ENCODE results near the gene PRR19.

DNA sequence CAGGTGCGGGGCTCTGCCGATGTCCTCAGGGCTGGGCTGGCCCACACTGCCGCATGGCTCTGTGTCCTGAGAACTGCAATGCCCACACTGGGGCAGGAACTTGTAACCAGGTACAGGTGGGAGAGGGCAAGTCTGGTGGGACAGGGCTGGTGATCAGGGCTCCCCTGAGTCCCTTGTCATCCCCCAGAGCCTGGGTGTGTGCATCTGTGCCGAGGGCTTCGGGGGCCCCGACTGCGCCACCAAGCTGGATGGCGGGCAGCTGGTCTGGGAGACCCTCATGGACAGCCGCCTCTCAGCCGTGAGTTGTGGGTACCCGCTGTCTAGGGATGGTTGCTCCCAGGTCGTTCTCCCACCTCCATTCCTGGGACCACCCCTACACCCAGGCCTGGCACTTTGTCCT, 54.0 kb downstream of the PRR19 start:
- TF ChIP-seq POLR2A (IDR thresholded peaks at IDR 0.05; ENCODE audit: low read length) (no peak), GATA1 (IDR thresholded peaks at IDR 0.05; ENCODE audit: low read depth, low read length) (no peak)
